Right lobe of liver (tissue), 6 donors: ENCODE data around the gene ADRM1. TPM values are rescaled to one million over a fixed set of nuclear protein-coding genes. Genes with fewer than 3 reads are reported as not detected.

Experiments
- ATAC-seq, 4 donors: fragments of 200-7000 bp; cut with Tn5 transposase; one replicate each; pipeline ENCODE4 v1.9.1; 2020; ENCODE audit warnings: mild to moderate bottlenecking in 4 of 4, moderate library complexity in 4 of 4
- DNase-seq, 3 donors: peaks; one replicate each; pipeline ENCODE4 v3.0.0-alpha.2; 2020
- H3K27ac ChIP-seq, 3 donors: fragments of 200-600 bp; one replicate each; pipeline ENCODE4 v1.8.0; 2022
- H3K27me3 ChIP-seq, 2 donors: fragments of 200-600 bp; one replicate each; pipeline ENCODE4 v1.8.0; 2022
- H3K36me3 ChIP-seq, 4 donors: fragments of 200-600 bp; sonication (generic) in 1 of 4; one replicate each; pipeline versions ENCODE4 v1.5.1 to v1.8.0; 2017 to 2022; ENCODE audit warnings: control low read depth in 1 of 4
- H3K4me1 ChIP-seq, 4 donors: fragments of 200-600 bp; sonication (generic) in 1 of 4; one replicate each; pipeline versions ENCODE4 v1.5.1 to v1.8.0; 2017 to 2022; ENCODE audit warnings: control low read depth in 1 of 4
- H3K4me3 ChIP-seq, 3 donors: fragments of 200-600 bp; one replicate each; pipeline ENCODE4 v1.8.0; 2022
- H3K9me3 ChIP-seq, 4 donors: fragments of 200-600 bp; sonication (generic) in 1 of 4; one replicate each; pipeline versions ENCODE4 v1.5.1 to v1.8.0; 2017 to 2022; ENCODE audit warnings: control low read depth in 1 of 4
- POLR2A ChIP-seq: fragments of 450-650 bp; IDR thresholded peaks from one replicate; pipeline ENCODE4 v1.6.1; 2017; ENCODE audit warnings: antibody characterized with exemption, mild to moderate bottlenecking
- WGBS: methylation state at CpG from one replicate; pipeline ENCODE4 v1.1.6; 2018; ENCODE audit warnings: low coverage, low lambda C conversion rate; ENCODE audit not compliant: insufficient coverage; ENCODE audit errors: missing lambda C conversion rate; 5-methylcytosine and 5-hydroxymethylcytosine counted together
- intact Hi-C, 2 donors: fragments of 100-400 bp; cut with DNase I; formaldehyde crosslinking; loops; one replicate each; pipeline versions ENCODE4 v1.11.2 to v1.14.1; 2022
- total RNA-seq, 6 experiments: library from RNA; depleted of rRNA in 2 of 6; stranded (reverse); fragments of >200 nt in 2 of 6; fragmentation: NEBNext Ultra II Directional in 3 of 6; extraction: Animal tissue kit (Norgen Biotek cat#: 25700) in 3 of 6; gene quantifications; one replicate each; pipeline versions ENCODE4 v1.1.0 to v1.2.4, GENCODE V29; 2016 to 2023
- TF ChIP-seq, protein P1 (sequence below), 4 donors: fragments of 200-600 bp in 3 of 4; fragments of 450-650 bp in 1 of 4; IDR thresholded peaks; one replicate each; pipeline versions ENCODE4 v1.5.1 to v1.8.0; 2016 to 2022; ENCODE audit warnings: antibody characterized with exemption in 4 of 4, mild to moderate bottlenecking in 2 of 4
- donor health status: DM: no; HTN: yes; CAD: no.
- donor health status: DM: no; HTN: no; CAD: no.
- donor health status: DM: no; HTN: no; CAD: no.
- donor health status: DM: no; HTN: yes; CAD: no.
- donor health status: DM: no; HTN: yes; CAD: no.

ADRM1 gene
- total RNA-seq, 6 experiments from 2014 or later: 49.5 to 139 (median 55.7) TPM

DNA sequence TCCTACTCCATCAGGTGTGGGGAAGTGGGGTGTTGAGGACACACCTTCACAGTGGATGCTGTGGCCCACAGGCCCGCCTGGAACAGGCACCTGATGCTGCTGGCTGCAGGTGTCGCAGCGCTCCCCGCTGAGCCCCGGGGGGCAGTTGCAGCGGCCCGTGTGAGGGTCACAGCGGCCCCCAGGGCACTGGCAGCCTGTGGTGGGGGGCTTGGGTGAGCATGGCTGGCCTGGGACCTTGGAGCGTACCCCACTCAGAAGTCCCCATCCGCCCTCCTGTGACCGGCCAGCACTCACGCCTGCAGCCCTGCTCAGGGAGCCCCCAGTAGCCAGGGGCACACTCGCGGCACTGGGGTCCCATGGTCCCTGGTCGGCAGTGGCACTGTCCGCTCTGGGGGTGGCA, 19.2 kb downstream of the ADRM1 start:
- Histone ChIP-seq H3K4me1 (peaks cover 0 to 8% (median 0%) of the 10 kb centered on the region in 4 donors), H3K4me3 (no peak overlapping the region), H3K27ac (no peak overlapping the region), H3K27me3 (no peaks in the 10 kb centered on the region), H3K9me3 (no peaks in the 10 kb centered on the region), H3K36me3 (peaks cover 0 to 2% (median 0%) of the 10 kb centered on the region in 4 donors)
- ATAC-seq (no peak), DNase-seq (no peak)
- intact Hi-C loops: no loop called here
- no peak for TF ChIP-seq POLR2A
- TF ChIP-seq, protein P1, sequence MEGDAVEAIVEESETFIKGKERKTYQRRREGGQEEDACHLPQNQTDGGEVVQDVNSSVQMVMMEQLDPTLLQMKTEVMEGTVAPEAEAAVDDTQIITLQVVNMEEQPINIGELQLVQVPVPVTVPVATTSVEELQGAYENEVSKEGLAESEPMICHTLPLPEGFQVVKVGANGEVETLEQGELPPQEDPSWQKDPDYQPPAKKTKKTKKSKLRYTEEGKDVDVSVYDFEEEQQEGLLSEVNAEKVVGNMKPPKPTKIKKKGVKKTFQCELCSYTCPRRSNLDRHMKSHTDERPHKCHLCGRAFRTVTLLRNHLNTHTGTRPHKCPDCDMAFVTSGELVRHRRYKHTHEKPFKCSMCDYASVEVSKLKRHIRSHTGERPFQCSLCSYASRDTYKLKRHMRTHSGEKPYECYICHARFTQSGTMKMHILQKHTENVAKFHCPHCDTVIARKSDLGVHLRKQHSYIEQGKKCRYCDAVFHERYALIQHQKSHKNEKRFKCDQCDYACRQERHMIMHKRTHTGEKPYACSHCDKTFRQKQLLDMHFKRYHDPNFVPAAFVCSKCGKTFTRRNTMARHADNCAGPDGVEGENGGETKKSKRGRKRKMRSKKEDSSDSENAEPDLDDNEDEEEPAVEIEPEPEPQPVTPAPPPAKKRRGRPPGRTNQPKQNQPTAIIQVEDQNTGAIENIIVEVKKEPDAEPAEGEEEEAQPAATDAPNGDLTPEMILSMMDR (IDR thresholded peaks at IDR 0.05): no peak
- WGBS: no CpG with 5 or more reads among the region's 16 CpGs

DNA sequence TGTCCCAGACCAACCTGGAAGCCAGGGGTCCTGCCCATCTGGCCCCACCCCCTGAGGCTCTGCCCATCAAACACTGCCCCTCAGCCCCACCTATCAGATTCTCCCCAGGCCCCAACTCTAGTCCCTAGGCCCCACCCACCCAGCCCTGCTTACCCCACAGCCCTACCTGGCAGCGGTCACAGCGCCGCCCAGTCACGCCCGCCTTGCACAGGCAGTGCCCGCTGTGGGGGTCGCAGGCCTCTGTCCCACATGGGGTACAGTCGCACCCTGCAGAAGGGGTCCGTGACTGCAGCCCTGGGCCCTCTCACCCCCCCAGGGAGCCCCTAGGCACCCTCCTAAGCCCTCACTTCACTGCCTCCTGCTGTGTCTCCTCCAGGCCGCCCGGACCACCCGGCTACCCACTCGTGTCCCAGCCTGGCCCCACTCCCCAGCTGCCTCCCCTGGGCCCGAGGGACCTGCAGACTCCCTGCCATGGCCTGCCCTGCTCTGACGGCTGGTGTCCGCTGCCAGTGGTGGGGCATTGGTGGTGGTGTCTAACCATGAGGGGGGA, 19.8 kb downstream of the ADRM1 start:
- Histone ChIP-seq H3K4me3 (no peak overlapping the region), H3K36me3 (peaks cover 0 to 8% (median under 1%) of the 10 kb centered on the region in 4 donors), H3K27ac (no peak overlapping the region), H3K9me3 (no peaks in the 10 kb centered on the region), H3K27me3 (no peaks in the 10 kb centered on the region), H3K4me1 (peaks cover 0 to 8% (median 0%) of the 10 kb centered on the region in 4 donors)
- WGBS: 90% methylated on average over 2 of the region's 16 CpGs
- intact Hi-C loops: no loop called here
- no peak for TF ChIP-seq POLR2A
- TF ChIP-seq, protein P1 (IDR thresholded peaks at IDR 0.05): no peak
- ATAC-seq (no peak), DNase-seq (no peak)

DNA sequence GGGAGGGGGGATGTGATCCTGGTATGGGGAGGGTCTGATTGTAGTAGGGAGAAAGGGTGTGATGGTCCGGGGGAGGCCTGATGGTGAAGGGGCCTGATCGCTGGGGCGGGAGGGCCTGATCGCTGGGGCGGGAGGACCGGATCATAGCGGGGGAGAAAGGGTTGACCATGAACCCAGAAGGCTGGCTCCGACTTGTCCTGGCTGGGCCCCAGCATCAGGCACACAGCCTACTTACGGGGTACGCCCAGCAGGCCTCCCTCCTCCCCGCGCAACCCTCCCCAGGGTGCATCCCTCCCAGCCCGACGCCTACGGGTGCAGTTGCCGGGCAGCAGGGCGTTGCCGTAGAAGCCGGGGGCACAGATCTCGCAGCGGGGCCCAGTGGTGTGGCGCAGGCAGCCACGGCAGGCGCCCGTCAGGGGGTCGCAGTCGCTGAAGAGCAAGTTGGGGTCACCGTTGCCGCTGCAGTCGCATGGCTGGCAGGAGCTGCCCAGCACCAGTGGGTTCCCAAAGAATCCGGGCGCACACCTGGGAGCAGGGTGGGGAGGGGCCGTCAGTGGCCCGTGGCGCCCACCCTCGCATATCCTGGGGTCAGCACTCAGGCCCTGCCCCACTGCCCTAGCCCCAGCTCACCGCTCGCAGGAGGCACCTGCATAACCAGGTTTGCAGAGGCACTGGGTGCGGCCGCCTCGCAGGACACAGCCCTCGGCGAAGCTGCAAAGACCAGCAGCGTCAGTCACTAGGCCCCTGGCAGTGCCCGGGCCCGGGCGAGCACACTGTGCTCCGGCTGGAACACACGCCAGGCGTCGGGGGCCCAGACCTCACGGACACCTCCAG, 20.6 kb downstream of the ADRM1 start:
- TF ChIP-seq, protein P1 (IDR thresholded peaks at IDR 0.05): no peak
- no peak for TF ChIP-seq POLR2A
- Histone ChIP-seq H3K9me3 (no peaks in the 10 kb centered on the region), H3K36me3 (peaks cover 0 to 11% (median 4%) of the 10 kb centered on the region in 4 donors), H3K4me1 (peaks cover 0 to 8% (median 0%) of the 10 kb centered on the region in 4 donors), H3K27me3 (no peaks in the 10 kb centered on the region), H3K27ac (no peak overlapping the region), H3K4me3 (no peak overlapping the region)
- DNase-seq (no peak), ATAC-seq (no peak)
- 91% methylated on average over 6 of the region's 52 CpGs for WGBS
- intact Hi-C loops: no loop called here

DNA sequence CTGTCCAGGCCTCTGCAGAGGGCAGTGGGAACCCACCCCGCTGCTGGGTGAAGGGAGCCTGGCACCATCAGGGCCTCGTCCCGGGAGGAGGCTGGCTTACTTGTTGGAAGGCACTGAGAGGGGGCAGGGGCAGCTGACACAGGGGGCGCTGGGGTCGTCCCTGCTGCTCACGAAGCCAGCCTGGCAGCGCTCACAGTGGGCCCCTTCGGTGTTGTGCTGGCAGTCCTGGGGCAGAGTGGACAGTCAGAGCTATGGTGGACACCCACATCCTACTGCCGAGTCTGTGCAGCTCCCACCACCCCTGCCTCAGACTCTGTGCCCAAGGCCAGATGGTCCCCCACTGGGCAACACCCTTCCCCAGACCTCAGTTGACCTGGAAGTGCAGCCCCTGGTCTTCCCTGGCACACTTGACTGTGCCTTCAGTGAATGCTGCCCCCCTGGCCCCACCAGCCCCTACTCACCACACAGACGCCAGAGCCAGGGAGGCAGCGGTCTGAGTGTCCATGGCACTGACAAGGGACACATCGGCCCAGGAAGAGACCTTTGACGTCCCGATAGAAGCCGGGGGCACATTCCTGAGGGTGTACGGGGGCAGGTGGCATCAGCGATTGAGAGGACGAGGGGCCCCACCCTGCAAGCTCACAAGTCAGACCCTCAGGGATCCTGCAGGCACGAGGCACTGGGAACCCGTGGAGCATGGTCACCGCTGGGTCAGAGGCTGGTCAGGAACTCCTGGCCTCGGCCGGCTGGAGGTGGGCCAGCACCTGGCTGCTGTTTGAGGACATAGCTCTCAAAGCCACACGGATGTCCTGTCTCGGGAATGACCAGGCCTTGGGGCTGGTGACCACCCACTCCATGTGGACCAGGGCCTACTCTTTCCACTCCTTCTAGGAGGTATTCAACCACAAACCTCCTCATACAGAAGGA, 21.4 kb downstream of the ADRM1 start:
- H3K27ac ChIP-seq: no peak overlapping the region
- peaks cover 0 to 8% (median 0%) of the 10 kb centered on the region in 4 donors for H3K4me1 ChIP-seq
- H3K4me3 ChIP-seq: no peak overlapping the region
- H3K27me3 ChIP-seq: no peaks in the 10 kb centered on the region
- 60% methylated on average over 2 of the region's 25 CpGs for WGBS
- H3K36me3 ChIP-seq: peaks cover 0 to 11% (median 4%) of the 10 kb centered on the region in 4 donors
- no peaks in the 10 kb centered on the region for H3K9me3 ChIP-seq
- DNase-seq: peak; percentile 43 to 83 (median 83)
- peak in 3 of 4 donors; percentile 18 to 49 (median 24) for ATAC-seq
- TF ChIP-seq, protein P1 (IDR thresholded peaks at IDR 0.05): no peak
- no peak for TF ChIP-seq POLR2A
- intact Hi-C loops: no loop called here
